ENCODE results near the gene RELA.

- TF ChIP-seq CTCF (IDR thresholded peaks at IDR 0.05) (no peak), POLR2A (IDR thresholded peaks at IDR 0.05) (no peak)
These were observed 35.5 kb downstream of the RELA start for GRCh38 chr11:65627202-65627601.

All from lower leg skin (tissue), 3 donors.